Mesothelial cell of epicardium (in vitro differentiated cells): ENCODE measurements around the gene CLINT1. TPM values are rescaled to one million over a fixed set of nuclear protein-coding genes. Genes with fewer than 3 reads are reported as not detected.
A peak's percentile ranks its signal among the peaks of the same experiment; 100 is the strongest.

Source experiments
- DNase-seq, 2 experiments: peaks; one replicate each; pipeline ENCODE4 v3.0.0; 2021; ENCODE audit warnings: low spot score in 2 of 2; ENCODE audit not compliant: unreplicated experiment in 2 of 2
- H3K27ac Mint-ChIP-seq: 2 replicates; pipeline ENCODE4 v1.8.0; 2021; ENCODE audit warnings: mixed read lengths
- H3K27me3 Mint-ChIP-seq: 2 replicates; pipeline ENCODE4 v1.8.0; 2021; ENCODE audit warnings: low read depth, mixed read lengths
- H3K36me3 Mint-ChIP-seq: 2 replicates; pipeline ENCODE4 v1.8.0; 2021; ENCODE audit warnings: mixed read lengths
- H3K4me1 Mint-ChIP-seq: 2 replicates; pipeline ENCODE4 v1.8.0; 2021; ENCODE audit warnings: mixed read lengths
- H3K4me3 Mint-ChIP-seq: 2 replicates; pipeline ENCODE4 v1.8.0; 2021; ENCODE audit warnings: mild to moderate bottlenecking, moderate library complexity, mixed read lengths
- H3K9me3 Mint-ChIP-seq: 2 replicates; pipeline ENCODE4 v1.8.0; 2021; ENCODE audit warnings: mixed read lengths
- total RNA-seq: library from RNA; stranded (reverse); gene quantifications from 3 replicates; pipeline ENCODE4 v1.2.1, GENCODE V29; 2021
- TF ChIP-seq, protein P1 (sequence below): fragments of 200-600 bp; sonication (generic); IDR thresholded peaks from one replicate; pipeline ENCODE4 v1.5.0; 2021; ENCODE audit warnings: antibody characterized with exemption; ENCODE audit not compliant: unreplicated experiment

CLINT1 gene
- total RNA-seq, 1 donor from 2014 or later = 74.8 TPM

DNA sequence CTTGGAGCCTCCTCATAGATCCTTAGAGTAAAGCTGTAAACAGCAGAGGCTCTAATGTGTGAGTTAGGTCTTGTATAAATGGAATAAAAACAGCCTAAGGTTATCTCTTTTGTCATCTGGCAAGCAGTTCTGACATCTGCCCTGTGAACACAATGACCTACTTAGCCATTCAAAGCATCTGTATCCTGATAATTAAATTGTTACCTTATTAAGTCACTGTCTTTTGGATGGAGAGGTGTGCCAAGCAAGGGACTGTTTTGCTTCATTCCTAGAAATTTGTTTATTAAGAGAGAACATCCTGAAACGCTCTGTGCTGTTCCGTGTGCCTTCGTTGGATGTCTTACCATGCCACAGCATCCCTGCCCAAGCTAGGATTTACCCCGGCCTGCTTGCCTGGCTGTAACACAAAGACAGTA lies 113.9 kb downstream of the CLINT1 start:
- H3K9me3 Mint-ChIP-seq = no peaks in the 10 kb centered on the region
- no peaks in the 10 kb centered on the region for H3K36me3 Mint-ChIP-seq
- peak overlapping the region; percentile 91 for H3K4me3 Mint-ChIP-seq
- TF ChIP-seq, protein P1, sequence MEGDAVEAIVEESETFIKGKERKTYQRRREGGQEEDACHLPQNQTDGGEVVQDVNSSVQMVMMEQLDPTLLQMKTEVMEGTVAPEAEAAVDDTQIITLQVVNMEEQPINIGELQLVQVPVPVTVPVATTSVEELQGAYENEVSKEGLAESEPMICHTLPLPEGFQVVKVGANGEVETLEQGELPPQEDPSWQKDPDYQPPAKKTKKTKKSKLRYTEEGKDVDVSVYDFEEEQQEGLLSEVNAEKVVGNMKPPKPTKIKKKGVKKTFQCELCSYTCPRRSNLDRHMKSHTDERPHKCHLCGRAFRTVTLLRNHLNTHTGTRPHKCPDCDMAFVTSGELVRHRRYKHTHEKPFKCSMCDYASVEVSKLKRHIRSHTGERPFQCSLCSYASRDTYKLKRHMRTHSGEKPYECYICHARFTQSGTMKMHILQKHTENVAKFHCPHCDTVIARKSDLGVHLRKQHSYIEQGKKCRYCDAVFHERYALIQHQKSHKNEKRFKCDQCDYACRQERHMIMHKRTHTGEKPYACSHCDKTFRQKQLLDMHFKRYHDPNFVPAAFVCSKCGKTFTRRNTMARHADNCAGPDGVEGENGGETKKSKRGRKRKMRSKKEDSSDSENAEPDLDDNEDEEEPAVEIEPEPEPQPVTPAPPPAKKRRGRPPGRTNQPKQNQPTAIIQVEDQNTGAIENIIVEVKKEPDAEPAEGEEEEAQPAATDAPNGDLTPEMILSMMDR = no peak
- peaks cover 19% of the 10 kb centered on the region for H3K4me1 Mint-ChIP-seq
- no peak for DNase-seq
- H3K27me3 Mint-ChIP-seq = peaks cover 2% of the 10 kb centered on the region
- H3K27ac Mint-ChIP-seq = no peak overlapping the region

DNA sequence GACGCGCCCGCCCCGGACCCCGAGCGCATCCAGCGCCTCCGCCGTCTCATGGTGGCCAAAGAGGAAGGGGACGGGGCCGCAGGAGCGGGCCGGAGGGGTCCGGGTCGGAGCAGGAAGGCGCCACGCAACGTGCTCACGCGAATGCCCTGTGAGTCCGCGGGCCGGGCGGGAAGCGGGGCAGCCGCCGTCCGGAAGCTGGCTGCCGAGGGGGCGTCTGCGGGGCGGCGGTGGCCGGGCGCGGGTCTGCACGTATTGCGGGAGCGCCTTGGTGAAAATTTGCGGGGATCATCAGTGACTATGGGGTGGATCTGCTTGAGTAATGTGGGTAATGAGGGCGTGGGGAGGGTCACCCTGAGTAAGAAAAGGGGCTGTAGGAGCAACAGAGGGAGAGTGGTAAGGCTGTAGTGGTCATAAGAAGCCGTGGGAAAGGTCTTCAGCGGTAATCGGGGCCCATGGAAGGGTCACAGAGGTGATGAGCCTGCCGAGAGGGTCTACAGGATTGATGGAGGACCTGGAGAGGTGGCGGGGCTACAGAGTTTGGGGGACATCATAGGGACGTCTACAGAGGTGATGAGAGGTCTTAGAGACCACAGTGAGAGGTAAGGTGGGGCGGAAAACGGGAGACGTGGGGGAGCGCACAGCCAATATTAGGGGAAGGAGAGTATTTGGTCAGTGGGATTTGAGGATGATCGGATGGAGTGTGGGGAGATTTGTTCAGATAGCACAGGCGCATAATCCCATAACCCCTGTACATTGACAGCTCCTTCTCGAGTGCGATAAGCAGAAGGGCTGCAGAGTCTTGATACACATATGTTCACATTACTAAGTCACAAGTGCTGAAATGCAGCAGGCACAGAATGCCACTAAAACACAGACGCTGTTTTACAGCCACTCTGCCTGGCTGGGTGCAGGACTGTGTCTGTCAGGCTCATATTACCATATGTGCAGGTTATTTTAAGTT lies 114.6 kb downstream of the CLINT1 start:
- Mint-ChIP-seq H3K36me3 (no peaks in the 10 kb centered on the region), H3K4me3 (peak overlapping the region; percentile 91), H3K4me1 (peaks cover 14% of the 10 kb centered on the region), H3K9me3 (no peaks in the 10 kb centered on the region), H3K27me3 (peaks cover 2% of the 10 kb centered on the region), H3K27ac (no peak overlapping the region)
- TF ChIP-seq, protein P1 = no peak
- DNase-seq = peak; percentile 27 to 43

DNA sequence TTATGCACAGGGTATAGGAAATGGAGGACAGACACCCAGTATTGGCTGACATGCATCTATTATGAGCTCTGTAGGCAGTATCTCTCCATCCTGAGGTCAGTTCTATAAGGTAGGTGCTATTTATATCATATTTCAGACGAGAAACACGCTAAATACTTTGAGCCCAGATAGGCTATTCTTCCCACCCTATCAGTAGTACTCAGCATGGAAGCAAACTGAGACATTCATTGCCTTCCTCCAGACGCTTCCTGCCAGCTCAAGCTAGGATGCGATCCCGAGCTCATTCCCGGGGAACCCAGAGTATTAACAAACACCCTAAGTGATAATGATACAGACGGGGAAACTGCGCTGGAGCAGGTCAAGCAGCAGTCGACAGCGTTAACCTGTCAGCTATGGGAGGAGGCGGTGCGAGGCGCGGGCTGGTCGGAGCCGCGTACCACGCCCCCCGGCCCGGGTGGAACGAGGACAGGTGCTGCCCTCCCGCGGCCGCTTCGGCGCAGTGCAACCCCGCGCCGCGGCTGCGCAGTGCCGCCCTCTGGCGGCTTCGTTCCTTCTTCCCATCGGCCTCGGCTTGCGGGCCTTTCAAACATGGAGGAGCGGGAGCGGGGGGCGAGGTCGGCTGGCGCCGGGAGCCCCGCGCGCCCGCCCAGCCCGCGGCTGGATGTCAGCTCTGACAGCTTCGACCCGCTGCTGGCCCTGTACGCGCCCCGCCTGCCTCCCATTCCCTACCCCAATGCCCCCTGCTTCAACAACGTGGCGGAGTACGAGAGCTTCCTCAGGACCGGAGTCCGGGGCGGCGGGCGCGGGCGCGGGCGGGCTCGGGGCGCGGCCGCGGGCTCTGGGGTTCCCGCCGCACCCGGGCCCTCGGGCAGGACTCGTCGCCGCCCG lies 115.5 kb downstream of the CLINT1 start, which contains the start of gene LSM11:
LSM11 (plus strand) TSS at position 550 of the 888 bp plus-strand sequence; CDS start at position 589, 39 bp downstream.
- Mint-ChIP-seq H3K36me3 (peaks cover 1% of the 10 kb centered on the region), H3K9me3 (no peaks in the 10 kb centered on the region), H3K4me3 (peak within 1 kb of the TSS; percentile 91), H3K4me1 (peaks cover 14% of the 10 kb centered on the region), H3K27me3 (peaks cover 2% of the 10 kb centered on the region), H3K27ac (peak within 1 kb of the TSS; percentile 91)
- DNase-seq = peak; percentile 88 to 98
- TF ChIP-seq, protein P1 = peak; percentile 98

DNA sequence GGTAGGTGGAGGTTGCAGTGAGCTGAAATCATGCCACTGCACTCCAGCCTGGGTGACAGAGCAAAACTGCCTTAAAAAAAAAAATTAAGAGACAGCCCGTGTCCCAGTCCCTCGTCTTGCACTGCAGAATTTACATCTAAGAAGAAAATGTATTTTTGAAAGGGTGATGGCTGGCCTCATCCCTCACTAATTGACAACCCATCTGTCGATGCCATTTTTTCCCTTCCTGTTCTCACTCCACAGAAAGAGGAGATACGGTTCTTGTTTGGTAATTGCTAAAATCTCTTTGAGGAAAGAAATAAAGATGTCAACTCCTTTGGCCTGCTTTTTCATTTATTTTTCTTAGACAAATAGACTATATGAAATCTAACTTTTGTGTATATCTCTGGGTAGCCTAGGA lies 117.8 kb downstream of the CLINT1 start:
- Mint-ChIP-seq H3K27me3 (peaks cover 2% of the 10 kb centered on the region), H3K27ac (no peak overlapping the region), H3K9me3 (no peaks in the 10 kb centered on the region), H3K4me3 (no peak overlapping the region), H3K4me1 (peaks cover 14% of the 10 kb centered on the region), H3K36me3 (peaks cover 11% of the 10 kb centered on the region)
- TF ChIP-seq, protein P1 = no peak
- no peak for DNase-seq

DNA sequence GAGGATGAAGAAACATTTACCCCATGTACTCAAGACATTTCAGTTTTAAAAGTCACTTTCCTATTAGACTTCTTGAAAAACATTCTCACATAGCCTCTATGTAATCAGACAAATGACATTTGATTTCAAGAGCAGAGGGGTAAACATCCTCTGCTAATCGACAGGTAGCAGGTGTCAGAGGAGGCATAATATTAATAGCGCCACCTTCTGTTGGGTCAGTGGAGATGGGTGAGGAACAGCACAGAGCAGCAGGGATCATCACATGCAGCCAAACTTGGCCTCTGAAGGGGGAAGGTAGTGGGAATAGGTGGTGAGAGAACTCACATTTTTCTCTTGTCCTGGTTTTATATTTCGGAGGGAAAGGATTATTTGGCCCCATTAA lies 118.7 kb downstream of the CLINT1 start:
- Mint-ChIP-seq H3K4me1 (peaks cover 14% of the 10 kb centered on the region), H3K27me3 (peaks cover 2% of the 10 kb centered on the region), H3K9me3 (no peaks in the 10 kb centered on the region), H3K27ac (no peak overlapping the region), H3K4me3 (no peak overlapping the region), H3K36me3 (peaks cover 11% of the 10 kb centered on the region)
- TF ChIP-seq, protein P1 = no peak
- no peak for DNase-seq
